ENCODE data around the gene DLGAP1.

Gene DLGAP1

GRCh38 chr18:4433717-4434116, 21.4 kb downstream of the DLGAP1 start:
- no peak overlapping the region for H2BK15ac ChIP-seq (replicated peaks; ENCODE audit: low read depth)
- no peak overlapping the region for H2BK5ac ChIP-seq (ENCODE audit: low read length)
- no peak overlapping the region for H4K5ac ChIP-seq (ENCODE audit: low read length)
- H3K4me1 ChIP-seq (ENCODE audit: control insufficient read depth, low read depth, low read length), result peaks cover 2% of the 10 kb centered on the region
- no peak overlapping the region for H3K4me2 ChIP-seq (ENCODE audit: low read length)
- H3K4ac ChIP-seq (ENCODE audit: low read depth, low read length), result no peak overlapping the region
- no peak overlapping the region for H3K18ac ChIP-seq (ENCODE audit: low read length)
- no peaks in the 10 kb centered on the region for H3K79me2 ChIP-seq (ENCODE audit: control insufficient read depth, insufficient read depth, low read length)
- H3K4me3 ChIP-seq (ENCODE audit: low read length), result no peak overlapping the region
- no peaks in the 10 kb centered on the region for H3K36me3 ChIP-seq (ENCODE audit: control insufficient read depth, insufficient read depth, low read length)
- H3K9ac ChIP-seq (ENCODE audit: low read length), result no peak overlapping the region
- no peak overlapping the region for H4K8ac ChIP-seq (ENCODE audit: low read depth, low read length)
- H2BK120ac ChIP-seq (ENCODE audit: low read depth, low read length), result no peak overlapping the region
- no peaks in the 10 kb centered on the region for H3K27me3 ChIP-seq (ENCODE audit: insufficient read depth, low read length, poor library complexity)
- peak; percentile 66 for DNase-seq
- no peak overlapping the region for H3K27ac ChIP-seq (ENCODE audit: low read depth, low read length)
- H2AK5ac ChIP-seq (ENCODE audit: low read length), result no peak overlapping the region
- H3K23ac ChIP-seq (ENCODE audit: low read length), result no peak overlapping the region
- no peak overlapping the region for H3K56ac ChIP-seq (ENCODE audit: low read length)
- no peaks in the 10 kb centered on the region for H3K79me1 ChIP-seq (ENCODE audit: low read length)
- no CpG with 5 or more reads among the region's 1 CpG for WGBS (ENCODE audit: extremely low coverage, insufficient coverage, low lambda C conversion rate)

- Histone ChIP-seq H4K5ac (ENCODE audit: low read length) (no peak overlapping the region), H3K27ac (ENCODE audit: low read depth, low read length) (no peak overlapping the region), H2BK120ac (ENCODE audit: low read depth, low read length) (no peak overlapping the region), H3K4ac (ENCODE audit: low read depth, low read length) (no peak overlapping the region), H3K4me1 (ENCODE audit: control insufficient read depth, low read depth, low read length) (peaks cover 2% of the 10 kb centered on the region), H3K79me1 (ENCODE audit: low read length) (no peaks in the 10 kb centered on the region), H3K18ac (ENCODE audit: low read length) (no peak overlapping the region), H3K36me3 (ENCODE audit: control insufficient read depth, insufficient read depth, low read length) (no peaks in the 10 kb centered on the region), H3K4me3 (ENCODE audit: low read length) (no peak overlapping the region), H3K56ac (ENCODE audit: low read length) (no peak overlapping the region), H4K8ac (ENCODE audit: low read depth, low read length) (no peak overlapping the region), H3K27me3 (ENCODE audit: insufficient read depth, low read length, poor library complexity) (no peaks in the 10 kb centered on the region), H3K23ac (ENCODE audit: low read length) (no peak overlapping the region), H2BK15ac (replicated peaks; ENCODE audit: low read depth) (no peak overlapping the region), H3K9ac (ENCODE audit: low read length) (no peak overlapping the region), H2BK5ac (ENCODE audit: low read length) (no peak overlapping the region), H3K4me2 (ENCODE audit: low read length) (no peak overlapping the region), H3K79me2 (ENCODE audit: control insufficient read depth, insufficient read depth, low read length) (no peaks in the 10 kb centered on the region), H2AK5ac (ENCODE audit: low read length) (no peak overlapping the region)
- WGBS (ENCODE audit: extremely low coverage, insufficient coverage, low lambda C conversion rate), result no CpG with 5 or more reads among the region's 5 CpGs
- no peak for DNase-seq
Observed at GRCh38 chr18:4430836-4431235, 24.3 kb downstream of the DLGAP1 start.

- Histone ChIP-seq H2BK120ac (ENCODE audit: low read depth, low read length) (no peak overlapping the region), H3K18ac (ENCODE audit: low read length) (no peak overlapping the region), H2BK5ac (ENCODE audit: low read length) (no peak overlapping the region), H3K27me3 (ENCODE audit: insufficient read depth, low read length, poor library complexity) (no peaks in the 10 kb centered on the region), H3K36me3 (ENCODE audit: control insufficient read depth, insufficient read depth, low read length) (no peaks in the 10 kb centered on the region), H3K79me1 (ENCODE audit: low read length) (no peaks in the 10 kb centered on the region), H4K8ac (ENCODE audit: low read depth, low read length) (no peak overlapping the region), H3K27ac (ENCODE audit: low read depth, low read length) (no peak overlapping the region), H3K23ac (ENCODE audit: low read length) (no peak overlapping the region), H3K79me2 (ENCODE audit: control insufficient read depth, insufficient read depth, low read length) (no peaks in the 10 kb centered on the region), H3K4me3 (ENCODE audit: low read length) (no peak overlapping the region), H3K9ac (ENCODE audit: low read length) (no peak overlapping the region), H3K4ac (ENCODE audit: low read depth, low read length) (no peak overlapping the region), H3K56ac (ENCODE audit: low read length) (peak overlapping the region; percentile 3), H3K4me2 (ENCODE audit: low read length) (no peak overlapping the region), H4K5ac (ENCODE audit: low read length) (no peak overlapping the region), H2BK15ac (replicated peaks; ENCODE audit: low read depth) (no peak overlapping the region), H3K4me1 (ENCODE audit: control insufficient read depth, low read depth, low read length) (no peaks in the 10 kb centered on the region), H2AK5ac (ENCODE audit: low read length) (no peak overlapping the region)
- DNase-seq, result no peak
- WGBS (ENCODE audit: extremely low coverage, insufficient coverage, low lambda C conversion rate), result no CpG with 5 or more reads among the region's 4 CpGs
Observed at GRCh38 chr18:4417714-4418113, 37.4 kb downstream of the DLGAP1 start.

DNA sequence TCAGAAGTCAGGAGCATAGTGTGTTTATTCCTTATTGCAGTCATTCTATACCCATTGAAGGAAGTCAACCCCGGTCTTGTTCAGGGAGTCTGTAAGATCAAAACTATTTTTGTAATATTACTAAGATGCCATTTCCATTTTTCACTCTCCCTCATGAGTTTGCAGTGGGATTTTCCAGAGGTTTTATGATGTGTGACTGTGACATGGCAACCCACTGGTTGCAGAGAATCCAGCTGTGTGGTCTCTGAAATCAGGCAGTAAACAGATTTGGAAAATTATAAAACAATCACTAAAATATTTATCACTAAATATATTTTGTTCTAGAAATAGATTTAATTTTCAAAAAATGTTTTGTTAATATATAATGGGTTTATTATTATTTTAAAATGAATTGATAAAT, 38.1 kb downstream of the DLGAP1 start:
- H3K4me3 ChIP-seq (ENCODE audit: low read length), result no peak overlapping the region
- H3K4ac ChIP-seq (ENCODE audit: low read depth, low read length), result no peak overlapping the region
- no peak overlapping the region for H3K9ac ChIP-seq (ENCODE audit: low read length)
- no peak overlapping the region for H4K5ac ChIP-seq (ENCODE audit: low read length)
- no peak overlapping the region for H2BK5ac ChIP-seq (ENCODE audit: low read length)
- no peaks in the 10 kb centered on the region for H3K79me2 ChIP-seq (ENCODE audit: control insufficient read depth, insufficient read depth, low read length)
- no peak overlapping the region for H2BK15ac ChIP-seq (replicated peaks; ENCODE audit: low read depth)
- H3K79me1 ChIP-seq (ENCODE audit: low read length), result no peaks in the 10 kb centered on the region
- no peaks in the 10 kb centered on the region for H3K4me1 ChIP-seq (ENCODE audit: control insufficient read depth, low read depth, low read length)
- no peak overlapping the region for H2BK120ac ChIP-seq (ENCODE audit: low read depth, low read length)
- H3K18ac ChIP-seq (ENCODE audit: low read length), result no peak overlapping the region
- H4K8ac ChIP-seq (ENCODE audit: low read depth, low read length), result no peak overlapping the region
- no peaks in the 10 kb centered on the region for H3K27me3 ChIP-seq (ENCODE audit: insufficient read depth, low read length, poor library complexity)
- no peak overlapping the region for H3K23ac ChIP-seq (ENCODE audit: low read length)
- H3K4me2 ChIP-seq (ENCODE audit: low read length), result no peak overlapping the region
- H3K36me3 ChIP-seq (ENCODE audit: control insufficient read depth, insufficient read depth, low read length), result no peaks in the 10 kb centered on the region
- H3K27ac ChIP-seq (ENCODE audit: low read depth, low read length), result no peak overlapping the region
- no peak overlapping the region for H2AK5ac ChIP-seq (ENCODE audit: low read length)
- whole genome bisulfite sequencing (ENCODE audit: extremely low coverage, insufficient coverage, low lambda C conversion rate), result no CpG with 5 or more reads among the region's 1 CpG
- H3K56ac ChIP-seq (ENCODE audit: low read length), result no peak overlapping the region
- no peak for DNase-seq

DNA sequence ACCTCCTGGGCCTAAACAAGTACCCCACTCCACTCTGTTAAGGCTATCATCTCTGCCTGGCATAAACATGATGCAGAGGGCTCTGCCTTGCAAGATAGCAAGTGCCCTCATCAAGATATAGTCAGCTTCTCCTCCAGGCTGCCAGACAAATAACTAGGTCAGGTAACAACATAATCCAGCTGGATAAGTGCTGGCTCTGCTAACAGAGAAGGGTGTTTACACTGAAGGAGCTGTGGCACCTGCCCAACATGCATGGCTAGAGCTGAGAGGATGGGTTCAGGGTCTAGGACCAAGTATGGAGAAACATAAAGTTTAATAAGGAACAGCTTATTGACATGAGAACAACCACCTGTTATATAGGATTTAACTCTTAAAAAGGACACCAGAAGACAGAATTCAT, 42.8 kb downstream of the DLGAP1 start:
- Histone ChIP-seq H4K5ac (ENCODE audit: low read length) (no peak overlapping the region), H3K79me1 (ENCODE audit: low read length) (no peaks in the 10 kb centered on the region), H3K4ac (ENCODE audit: low read depth, low read length) (no peak overlapping the region), H3K56ac (ENCODE audit: low read length) (no peak overlapping the region), H2BK120ac (ENCODE audit: low read depth, low read length) (no peak overlapping the region), H3K27ac (ENCODE audit: low read depth, low read length) (no peak overlapping the region), H2AK5ac (ENCODE audit: low read length) (no peak overlapping the region), H3K4me1 (ENCODE audit: control insufficient read depth, low read depth, low read length) (no peaks in the 10 kb centered on the region), H3K79me2 (ENCODE audit: control insufficient read depth, insufficient read depth, low read length) (no peaks in the 10 kb centered on the region), H4K8ac (ENCODE audit: low read depth, low read length) (no peak overlapping the region), H3K9ac (ENCODE audit: low read length) (no peak overlapping the region), H3K23ac (ENCODE audit: low read length) (no peak overlapping the region), H3K27me3 (ENCODE audit: insufficient read depth, low read length, poor library complexity) (no peaks in the 10 kb centered on the region), H2BK5ac (ENCODE audit: low read length) (no peak overlapping the region), H3K36me3 (ENCODE audit: control insufficient read depth, insufficient read depth, low read length) (no peaks in the 10 kb centered on the region), H2BK15ac (replicated peaks; ENCODE audit: low read depth) (no peak overlapping the region), H3K4me2 (ENCODE audit: low read length) (no peak overlapping the region), H3K18ac (ENCODE audit: low read length) (no peak overlapping the region), H3K4me3 (ENCODE audit: low read length) (no peak overlapping the region)
- DNase-seq, result peak; percentile 8

GRCh38 chr18:4406856-4407255, 48.3 kb downstream of the DLGAP1 start:
- H3K27ac ChIP-seq (ENCODE audit: low read depth, low read length), result no peak overlapping the region
- H3K4ac ChIP-seq (ENCODE audit: low read depth, low read length), result no peak overlapping the region
- no peak overlapping the region for H2BK120ac ChIP-seq (ENCODE audit: low read depth, low read length)
- H3K27me3 ChIP-seq (ENCODE audit: insufficient read depth, low read length, poor library complexity), result no peaks in the 10 kb centered on the region
- no peak overlapping the region for H4K8ac ChIP-seq (ENCODE audit: low read depth, low read length)
- no peak overlapping the region for H3K4me3 ChIP-seq (ENCODE audit: low read length)
- no peak overlapping the region for H2AK5ac ChIP-seq (ENCODE audit: low read length)
- H3K4me1 ChIP-seq (ENCODE audit: control insufficient read depth, low read depth, low read length), result no peaks in the 10 kb centered on the region
- DNase-seq, result no peak
- H3K56ac ChIP-seq (ENCODE audit: low read length), result no peak overlapping the region
- H3K4me2 ChIP-seq (ENCODE audit: low read length), result no peak overlapping the region
- WGBS (ENCODE audit: extremely low coverage, insufficient coverage, low lambda C conversion rate), result no CpG with 5 or more reads among the region's 1 CpG
- no peaks in the 10 kb centered on the region for H3K36me3 ChIP-seq (ENCODE audit: control insufficient read depth, insufficient read depth, low read length)
- no peaks in the 10 kb centered on the region for H3K79me2 ChIP-seq (ENCODE audit: control insufficient read depth, insufficient read depth, low read length)
- no peak overlapping the region for H2BK15ac ChIP-seq (replicated peaks; ENCODE audit: low read depth)
- no peaks in the 10 kb centered on the region for H3K79me1 ChIP-seq (ENCODE audit: low read length)
- H3K23ac ChIP-seq (ENCODE audit: low read length), result no peak overlapping the region
- H3K18ac ChIP-seq (ENCODE audit: low read length), result no peak overlapping the region
- H3K9ac ChIP-seq (ENCODE audit: low read length), result no peak overlapping the region
- no peak overlapping the region for H2BK5ac ChIP-seq (ENCODE audit: low read length)
- H4K5ac ChIP-seq (ENCODE audit: low read length), result no peak overlapping the region
